ENCODE data around the gene RXRA. TPM values are rescaled to one million over a fixed set of nuclear protein-coding genes. Genes with fewer than 3 reads are reported as not detected.
A peak's percentile ranks its signal among the peaks of the same experiment; 100 is the strongest.

RXRA gene
- total RNA-seq, 2 donors from 2014 or later: 34.5 to 50.8 TPM

- TF ChIP-seq CTCF (IDR thresholded peaks at IDR 0.05): no peak
- peaks cover 0 to 72% of the 10 kb centered on the region in 2 donors for H3K4me1 ChIP-seq
- H3K27ac ChIP-seq: peak overlapping the region in 1 of 2 donors; percentile 84
- peaks cover 37% of the 10 kb centered on the region for H3K36me3 ChIP-seq
- H3K27me3 ChIP-seq: no peaks in the 10 kb centered on the region
- H3K4me3 ChIP-seq: no peak overlapping the region
- DNase-seq (ENCODE audit: low spot score): no peak
- H3K9me3 ChIP-seq: no peaks in the 10 kb centered on the region
Observed at GRCh38 chr9:134416385-134417015, 90.2 kb downstream of the RXRA start.

- H3K36me3 ChIP-seq: peaks cover 38% of the 10 kb centered on the region
- peaks cover 0 to 70% of the 10 kb centered on the region in 2 donors for H3K4me1 ChIP-seq
Observed at GRCh38 chr9:134418354-134418753, 92.1 kb downstream of the RXRA start.

DNA sequence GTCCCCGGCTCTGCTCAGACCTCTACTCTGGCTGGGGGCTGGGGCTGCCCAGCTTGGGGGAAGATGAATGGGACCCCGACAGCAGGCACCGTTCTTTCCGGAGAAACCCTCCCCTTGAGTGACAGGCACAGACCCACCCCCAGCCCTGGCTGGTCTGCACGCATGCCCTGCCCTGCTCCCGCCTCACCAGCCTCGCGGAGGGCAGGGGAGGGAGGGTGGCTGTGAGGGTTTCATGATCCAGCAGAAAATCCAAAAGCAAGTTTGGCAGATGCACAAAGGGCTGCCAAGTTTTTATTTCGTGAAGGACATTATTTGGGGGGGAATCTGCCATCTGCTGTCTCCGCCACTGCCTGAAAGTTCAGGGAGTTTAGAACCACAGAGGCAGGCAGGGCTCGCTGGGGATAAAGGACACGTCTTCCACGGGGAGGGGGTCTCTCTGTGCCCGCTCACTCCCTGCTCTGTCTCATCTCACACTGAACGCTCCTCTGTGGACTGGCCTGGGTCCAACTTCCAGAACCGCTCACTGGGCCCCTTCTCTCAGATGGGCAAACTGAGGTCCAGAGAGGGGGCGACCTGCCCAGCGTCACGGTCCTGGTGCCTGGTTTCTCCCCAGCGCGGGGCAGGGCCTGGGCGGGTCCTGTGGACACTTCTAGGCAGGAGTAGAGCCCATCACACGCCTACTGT, 92.9 kb downstream of the RXRA start:
- TF ChIP-seq CTCF (IDR thresholded peaks at IDR 0.05): no peak
- peaks cover 38% of the 10 kb centered on the region for H3K36me3 ChIP-seq
- DNase-seq (ENCODE audit: low spot score): no peak
- H3K27me3 ChIP-seq: no peaks in the 10 kb centered on the region
- H3K4me1 ChIP-seq: peaks cover 0 to 63% of the 10 kb centered on the region in 2 donors
- H3K9me3 ChIP-seq: no peaks in the 10 kb centered on the region
- peak overlapping the region in 1 of 2 donors; percentile 38 for H3K27ac ChIP-seq
- no peak overlapping the region for H3K4me3 ChIP-seq

More at GRCh38 chr9:134418354-134418753, 92.1 kb downstream of the RXRA start:
- DNase-seq (ENCODE audit: low spot score): no peak
- H3K27ac ChIP-seq: peak overlapping the region in 1 of 2 donors; percentile 38
- H3K27me3 ChIP-seq: no peaks in the 10 kb centered on the region
- TF ChIP-seq CTCF (IDR thresholded peaks at IDR 0.05): no peak
- no peak overlapping the region for H3K4me3 ChIP-seq
- H3K9me3 ChIP-seq: no peaks in the 10 kb centered on the region

- DNase-seq (ENCODE audit: low spot score): no peak
- no peaks in the 10 kb centered on the region for H3K9me3 ChIP-seq
- peaks cover 0 to 57% of the 10 kb centered on the region in 2 donors for H3K4me1 ChIP-seq
- H3K27me3 ChIP-seq: no peaks in the 10 kb centered on the region
- no peak overlapping the region for H3K4me3 ChIP-seq
- peaks cover 38% of the 10 kb centered on the region for H3K36me3 ChIP-seq
- peak in 1 of 2 donors; percentile 27 for TF ChIP-seq CTCF (IDR thresholded peaks at IDR 0.05)
- H3K27ac ChIP-seq: no peak overlapping the region
Observed at GRCh38 chr9:134419684-134420076, 93.4 kb downstream of the RXRA start.

DNA sequence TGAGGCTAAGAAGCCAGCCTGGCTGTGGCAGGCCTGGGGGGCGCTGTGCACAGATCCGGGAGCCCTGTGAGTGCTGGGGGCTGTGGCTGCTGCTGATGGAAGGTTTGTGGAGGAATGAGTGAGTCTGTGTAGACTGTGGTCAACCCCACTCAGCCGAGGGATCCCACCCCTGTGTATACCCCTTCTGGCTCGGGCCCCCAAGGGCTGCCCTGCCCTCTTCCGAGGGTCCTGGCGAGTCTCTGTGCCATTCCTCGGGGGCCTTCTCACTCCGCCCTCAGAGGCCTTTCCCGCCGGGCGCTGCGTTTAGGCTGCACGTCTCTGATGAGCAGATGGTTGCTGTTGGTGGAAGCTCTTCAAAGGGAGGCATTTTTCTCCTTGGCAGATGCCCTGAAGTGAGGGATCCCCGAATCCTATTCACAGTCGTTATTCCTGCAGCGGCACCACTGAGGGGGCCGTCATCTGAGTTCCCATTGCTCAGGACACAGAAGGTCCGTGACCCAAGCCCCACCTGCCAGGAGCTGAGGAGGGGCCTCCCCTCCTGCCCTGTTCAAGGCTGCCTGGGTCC, 94.1 kb downstream of the RXRA start:
- H3K36me3 ChIP-seq: peaks cover 38% of the 10 kb centered on the region
- no peaks in the 10 kb centered on the region for H3K9me3 ChIP-seq
- no peak for DNase-seq (ENCODE audit: low spot score)
- H3K27ac ChIP-seq: peak overlapping the region in 1 of 2 donors; percentile 3
- TF ChIP-seq CTCF (IDR thresholded peaks at IDR 0.05): no peak
- peaks cover 0 to 50% of the 10 kb centered on the region in 2 donors for H3K4me1 ChIP-seq
- H3K4me3 ChIP-seq: no peak overlapping the region
- no peaks in the 10 kb centered on the region for H3K27me3 ChIP-seq

Data from right atrium auricular region (tissue), 2 donors.